HG02623 (cell line): ENCODE results near the gene SC5D.

Experiments
- ATAC-seq: cut with Tn5 transposase; IDR thresholded peaks from one replicate; pipeline ENCODE4 v1.9.1; 2021; ENCODE audit warnings: moderate library complexity; ENCODE audit not compliant: unreplicated experiment

Gene SC5D, protein sequence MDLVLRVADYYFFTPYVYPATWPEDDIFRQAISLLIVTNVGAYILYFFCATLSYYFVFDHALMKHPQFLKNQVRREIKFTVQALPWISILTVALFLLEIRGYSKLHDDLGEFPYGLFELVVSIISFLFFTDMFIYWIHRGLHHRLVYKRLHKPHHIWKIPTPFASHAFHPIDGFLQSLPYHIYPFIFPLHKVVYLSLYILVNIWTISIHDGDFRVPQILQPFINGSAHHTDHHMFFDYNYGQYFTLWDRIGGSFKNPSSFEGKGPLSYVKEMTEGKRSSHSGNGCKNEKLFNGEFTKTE

DNA sequence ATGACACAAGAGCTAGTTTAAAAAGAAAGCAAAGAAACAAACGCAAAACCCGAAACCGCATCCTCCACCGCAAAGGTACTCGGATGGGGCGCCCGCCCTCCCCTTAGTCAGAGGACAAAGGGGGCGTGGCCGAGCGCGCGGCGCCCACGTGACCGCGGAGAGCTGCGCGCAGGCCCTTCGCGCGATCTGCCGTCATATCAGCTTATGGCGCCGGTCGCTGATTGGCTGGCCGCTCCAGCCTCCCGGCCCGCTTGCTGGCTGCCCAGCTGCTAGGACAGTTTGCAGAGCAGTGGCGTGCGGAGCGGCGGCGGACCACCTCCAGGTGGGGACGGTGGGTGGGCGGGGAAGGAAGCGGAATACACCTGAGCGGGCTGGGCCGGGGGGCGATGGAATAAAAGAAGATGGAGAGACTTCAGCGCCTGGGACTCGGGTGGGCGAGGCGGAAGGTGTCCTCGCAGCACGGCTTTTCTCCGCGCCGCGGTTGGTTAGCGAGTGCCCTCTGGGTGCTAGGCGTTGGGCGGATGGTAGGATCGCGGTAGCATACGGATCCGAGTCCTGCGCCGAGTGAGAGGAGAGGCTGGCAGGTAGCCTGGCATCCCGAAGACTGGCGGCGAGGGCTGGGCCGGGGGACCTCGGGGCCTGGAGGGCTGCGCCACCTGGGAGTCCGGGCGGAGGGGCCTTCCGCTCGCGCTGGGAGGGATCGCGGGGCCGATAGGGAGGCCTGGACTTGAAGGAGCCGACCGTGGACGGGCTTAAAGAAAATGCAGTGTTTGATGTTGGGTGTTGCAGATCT, at the start of gene SC5D:
TSS of gene SC5D (plus strand) at position 277 of the 793 bp plus-strand sequence. CDS start 10,605 bp downstream, outside the sequence.
- peak; percentile 94 for ATAC-seq

DNA sequence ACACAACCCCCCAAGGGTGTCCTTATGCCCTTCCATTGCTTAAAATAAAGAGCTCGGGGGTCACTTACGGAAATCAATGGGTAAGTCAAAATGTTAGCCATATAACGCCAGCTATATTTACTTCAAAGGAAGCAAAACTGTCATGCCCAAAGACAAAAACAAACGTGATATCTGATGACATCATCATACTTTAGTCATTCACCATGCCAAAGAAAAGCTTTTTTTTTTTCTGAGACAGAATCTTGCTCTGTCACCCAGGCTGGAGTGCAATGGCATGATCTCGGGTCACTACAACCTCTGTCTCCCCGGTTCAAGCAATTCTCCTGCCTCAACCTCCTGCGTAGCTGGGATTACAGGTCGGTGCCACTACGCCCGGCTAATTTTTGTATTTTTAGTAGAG, 47.7 kb upstream of the SC5D start:
- ATAC-seq, result no peak

DNA sequence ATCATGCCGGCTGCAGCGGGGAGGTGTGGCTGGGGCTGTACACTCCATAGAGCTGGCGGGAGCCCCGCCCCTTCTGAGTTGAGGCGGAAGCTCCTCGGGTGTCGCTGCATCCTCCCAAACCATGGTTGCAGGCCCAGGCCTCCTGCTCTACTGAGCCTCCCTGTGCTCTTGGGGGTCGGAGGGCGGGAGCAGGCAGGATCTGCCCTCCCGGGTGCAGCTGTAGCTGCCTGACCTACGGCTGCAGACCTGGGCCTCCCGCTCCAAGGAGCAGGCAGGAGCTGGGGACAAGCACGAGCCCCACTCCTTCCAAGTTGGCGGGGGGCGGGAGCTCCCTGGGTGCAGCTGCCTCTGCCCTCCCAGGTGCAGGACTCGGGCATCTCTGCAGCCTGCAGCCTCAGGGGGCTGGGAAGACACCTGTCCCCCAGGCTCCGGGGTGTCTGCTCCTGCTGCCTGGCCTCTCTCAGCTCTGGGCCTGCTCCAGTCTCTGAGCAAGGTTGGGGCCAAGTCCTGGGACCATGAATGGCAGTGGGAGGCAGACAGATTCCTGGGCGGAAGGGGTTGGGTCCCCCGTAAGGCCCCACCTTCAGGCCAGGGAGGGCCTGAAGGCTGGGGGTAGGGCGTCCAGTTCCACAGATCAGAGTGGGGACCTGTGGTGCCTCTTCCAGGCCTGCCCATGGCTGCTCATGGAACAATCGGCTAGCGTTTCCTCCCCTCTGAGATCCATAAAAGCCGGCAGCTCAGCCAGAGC, 46.4 kb upstream of the SC5D start:
- ATAC-seq, result no peak

DNA sequence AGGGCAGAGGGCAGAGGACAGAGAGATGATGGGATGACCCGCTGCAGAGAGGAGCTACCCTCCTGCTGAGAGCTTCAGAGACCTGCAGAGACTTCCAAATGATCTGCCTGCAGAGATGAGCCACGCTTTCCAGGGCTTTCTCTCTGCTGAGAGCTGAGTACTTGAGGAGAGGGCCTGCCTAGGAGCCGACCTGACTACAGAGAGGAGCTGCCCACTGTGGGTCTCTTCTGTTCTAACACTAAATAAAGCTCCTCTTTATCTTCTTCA, 45.9 kb upstream of the SC5D start:
- no peak for ATAC-seq

DNA sequence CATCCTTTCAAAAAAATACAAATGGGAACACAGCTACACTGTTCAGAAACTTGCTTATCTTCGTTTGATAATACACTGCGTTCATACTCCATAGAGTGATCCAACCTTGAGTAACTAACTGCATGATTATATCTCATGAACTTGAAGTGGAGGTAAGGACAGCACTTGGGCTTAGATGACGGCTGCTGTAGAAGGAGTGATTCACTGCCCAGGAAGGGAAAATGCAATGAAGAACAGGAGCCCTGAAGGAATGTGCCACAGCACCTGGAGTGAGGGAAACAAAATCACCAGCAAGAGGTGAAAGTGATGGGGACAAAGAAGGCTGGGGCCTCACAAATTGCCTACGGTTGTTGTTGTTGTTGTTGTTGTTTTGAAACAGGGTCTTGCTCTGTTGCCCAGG, 44.1 kb upstream of the SC5D start:
- no peak for ATAC-seq

DNA sequence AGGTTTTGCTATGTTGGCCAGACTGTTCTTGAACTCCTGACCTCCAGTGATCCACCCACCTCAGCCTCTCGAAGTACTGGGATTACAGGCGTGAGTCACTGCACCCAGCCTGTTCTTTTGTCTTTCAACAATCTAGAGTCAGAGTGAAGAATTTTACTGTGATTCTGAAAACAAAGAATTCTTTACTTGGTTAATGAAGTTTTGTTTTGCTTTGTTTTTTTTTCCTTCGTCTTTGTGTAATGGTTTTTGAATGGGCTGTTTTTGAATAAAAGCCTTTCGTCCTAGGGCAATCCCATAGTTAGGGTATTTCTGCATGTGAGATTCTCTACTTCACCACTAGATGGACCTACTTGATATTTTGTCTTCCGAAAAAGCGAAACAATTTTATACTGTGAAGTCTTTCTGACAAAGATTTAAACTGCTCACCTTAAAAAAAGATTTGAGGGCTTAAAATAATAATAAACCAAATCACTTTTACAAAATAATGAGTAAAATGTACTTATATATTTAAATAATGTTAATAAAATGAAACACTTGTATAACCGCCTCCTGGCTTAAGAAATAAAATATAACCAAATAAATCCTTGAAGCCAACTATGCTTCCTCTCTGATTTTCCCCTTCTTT, 43.4 kb upstream of the SC5D start:
- ATAC-seq, result no peak

DNA sequence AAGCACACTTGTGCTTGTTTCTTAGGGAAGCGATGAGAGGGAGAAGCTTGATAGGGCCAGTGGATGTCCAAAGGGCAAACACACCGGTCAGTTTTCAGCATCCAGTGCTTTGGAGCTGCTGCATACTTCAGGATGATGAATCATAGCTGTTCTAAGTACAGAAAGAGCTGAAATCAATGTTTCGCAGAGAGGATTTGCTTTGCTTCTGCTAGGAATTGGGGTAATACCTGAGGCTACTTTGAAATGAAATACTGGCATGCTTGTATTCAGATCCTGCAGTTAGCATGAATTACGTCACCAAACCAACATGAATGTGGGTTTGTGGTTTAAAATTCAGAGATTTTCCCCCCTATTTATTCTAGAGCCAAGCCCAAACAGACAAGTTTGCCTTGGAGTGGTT, 41.7 kb upstream of the SC5D start:
- ATAC-seq, result no peak

DNA sequence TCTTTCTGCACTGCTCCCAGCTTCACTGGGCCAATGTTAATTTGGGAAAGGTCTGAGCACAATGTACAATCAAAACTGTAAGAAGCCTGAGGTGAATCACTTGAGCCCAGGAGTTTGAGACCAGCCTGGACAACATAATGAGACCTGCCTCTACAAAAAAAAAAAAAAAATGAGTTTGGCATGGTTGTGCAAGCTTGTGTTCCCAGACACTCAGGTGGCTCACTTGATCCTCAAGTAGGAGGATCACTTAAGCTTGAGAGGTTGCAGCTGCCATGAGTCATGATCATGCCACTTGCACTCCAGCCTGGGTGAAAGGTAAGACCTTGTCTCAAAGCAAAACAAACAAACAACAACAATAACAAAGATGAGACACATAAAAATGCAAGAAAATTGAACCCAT, 38.6 kb upstream of the SC5D start:
- no peak for ATAC-seq

DNA sequence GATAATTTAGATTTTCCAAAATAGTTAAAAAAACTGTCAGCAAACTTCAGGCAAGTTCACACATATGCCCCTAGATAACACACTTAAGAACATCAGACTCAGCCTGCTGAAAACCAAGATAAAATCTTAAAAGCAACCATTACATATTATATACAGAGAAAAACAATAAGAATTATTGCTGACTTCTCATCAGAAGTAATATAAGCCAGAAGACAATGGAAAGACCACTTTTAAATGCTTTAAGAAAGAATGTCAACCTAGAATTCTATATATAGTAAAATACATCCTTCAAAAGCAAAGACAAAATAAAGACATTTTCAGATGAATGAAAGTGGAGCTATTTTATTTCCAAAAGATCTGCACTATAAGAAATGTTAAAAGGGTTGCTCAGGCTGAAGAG, 37.8 kb upstream of the SC5D start:
- ATAC-seq, result no peak

DNA sequence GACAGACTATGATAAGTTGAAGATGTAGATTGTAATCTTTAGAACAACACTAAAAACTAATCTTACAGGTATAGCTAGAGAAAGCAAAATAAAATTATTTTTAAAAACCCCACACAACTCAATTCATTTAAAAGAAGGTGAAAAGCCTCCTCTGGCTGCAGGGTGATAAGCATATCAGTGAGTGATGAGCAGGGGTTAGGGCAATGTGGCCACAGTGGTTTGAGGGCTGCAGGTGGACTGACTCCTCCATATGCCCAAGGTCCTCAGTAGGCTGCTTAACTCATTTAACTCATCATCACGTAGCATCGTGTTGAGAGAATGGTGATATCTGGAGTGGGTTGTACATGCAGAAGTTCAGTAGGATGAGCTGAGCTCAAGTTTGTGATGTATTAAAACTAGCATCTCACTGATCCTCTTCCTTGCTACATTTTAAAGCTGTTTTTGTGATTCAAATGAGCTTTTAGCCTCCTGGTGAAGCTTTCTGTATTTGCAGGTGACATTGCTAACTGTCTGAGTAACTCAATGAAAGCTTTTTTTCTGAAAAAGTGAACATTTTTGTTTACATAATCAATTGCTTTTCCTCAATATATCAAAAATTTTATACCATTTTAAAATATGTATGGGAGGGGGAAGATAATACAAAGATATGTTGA, 37.0 kb upstream of the SC5D start:
- ATAC-seq, result no peak

DNA sequence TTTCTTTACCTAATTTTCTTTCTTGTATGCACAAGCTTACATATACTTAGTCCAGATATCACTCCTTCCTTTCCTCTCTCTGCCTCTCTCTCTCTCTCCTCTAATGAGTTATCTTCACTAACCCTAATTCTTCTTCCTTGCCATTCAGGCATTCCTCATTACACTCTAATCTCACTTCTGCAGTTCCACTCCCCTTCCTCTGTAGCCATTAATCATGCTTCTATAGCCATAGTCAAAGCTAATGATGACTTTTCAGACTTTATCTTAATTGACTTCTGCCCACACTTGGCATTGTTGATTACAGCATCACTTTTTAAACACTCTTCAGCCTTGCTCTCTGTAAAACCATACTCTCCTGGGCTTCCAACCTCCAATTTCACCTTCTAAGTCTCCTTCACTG, 35.3 kb upstream of the SC5D start:
- ATAC-seq, result no peak

DNA sequence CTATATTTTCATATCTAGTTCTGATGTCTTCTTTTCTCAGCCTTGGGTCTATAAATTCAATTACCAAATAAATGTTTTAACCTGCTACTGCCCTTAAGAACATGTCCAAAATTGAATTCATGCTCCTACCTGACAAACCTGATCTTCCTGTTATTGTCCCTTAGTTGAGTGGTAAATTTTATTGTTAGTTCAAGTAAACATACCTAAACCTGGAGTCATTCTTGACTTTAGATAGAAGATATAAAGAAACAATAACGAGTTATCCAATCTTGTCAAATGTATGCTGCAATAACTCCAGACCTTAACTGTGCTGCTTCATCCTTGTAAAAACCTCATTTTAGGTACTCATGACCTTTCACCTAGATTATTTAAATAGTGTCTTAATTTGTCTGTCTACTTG, 34.6 kb upstream of the SC5D start:
- no peak for ATAC-seq

DNA sequence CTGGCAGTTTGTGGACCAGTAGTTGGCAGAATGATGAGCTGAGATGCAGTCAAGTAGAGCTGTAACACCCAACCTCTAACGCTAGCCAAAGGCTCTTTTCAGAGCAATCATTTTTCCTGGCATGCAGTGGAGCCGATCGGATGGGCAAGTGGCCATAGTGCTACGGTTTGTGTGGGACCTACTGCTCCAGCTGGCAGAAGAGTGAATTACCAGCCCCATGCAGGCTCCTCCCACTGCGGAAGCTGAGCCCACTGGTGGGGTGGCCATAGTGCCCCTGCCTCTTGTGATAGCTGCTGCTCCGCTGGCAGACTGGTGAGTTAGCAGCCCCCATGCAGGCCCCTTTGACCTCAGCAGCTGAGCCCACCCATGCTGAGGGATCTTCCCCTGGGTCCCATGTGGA, 27.0 kb upstream of the SC5D start:
- ATAC-seq, result no peak

DNA sequence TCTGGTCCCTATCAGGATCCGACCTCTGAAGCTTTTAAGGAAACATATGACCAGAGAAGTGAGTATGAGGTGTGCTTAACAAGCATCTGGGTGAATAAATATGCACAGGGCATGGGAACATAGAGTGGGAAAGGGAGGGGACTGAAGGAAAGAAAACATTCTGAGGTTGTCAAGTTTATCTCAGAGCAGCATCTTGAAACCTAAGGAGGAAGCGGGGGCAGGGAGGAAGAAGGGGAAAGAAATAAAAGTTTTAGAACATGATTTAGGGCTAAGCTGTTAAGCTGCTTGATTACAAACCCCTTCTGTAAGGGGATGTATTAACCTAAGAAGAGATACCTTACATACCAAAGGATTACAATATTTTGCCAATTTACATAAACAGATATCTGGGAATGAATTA, 24.0 kb upstream of the SC5D start:
- ATAC-seq, result no peak

DNA sequence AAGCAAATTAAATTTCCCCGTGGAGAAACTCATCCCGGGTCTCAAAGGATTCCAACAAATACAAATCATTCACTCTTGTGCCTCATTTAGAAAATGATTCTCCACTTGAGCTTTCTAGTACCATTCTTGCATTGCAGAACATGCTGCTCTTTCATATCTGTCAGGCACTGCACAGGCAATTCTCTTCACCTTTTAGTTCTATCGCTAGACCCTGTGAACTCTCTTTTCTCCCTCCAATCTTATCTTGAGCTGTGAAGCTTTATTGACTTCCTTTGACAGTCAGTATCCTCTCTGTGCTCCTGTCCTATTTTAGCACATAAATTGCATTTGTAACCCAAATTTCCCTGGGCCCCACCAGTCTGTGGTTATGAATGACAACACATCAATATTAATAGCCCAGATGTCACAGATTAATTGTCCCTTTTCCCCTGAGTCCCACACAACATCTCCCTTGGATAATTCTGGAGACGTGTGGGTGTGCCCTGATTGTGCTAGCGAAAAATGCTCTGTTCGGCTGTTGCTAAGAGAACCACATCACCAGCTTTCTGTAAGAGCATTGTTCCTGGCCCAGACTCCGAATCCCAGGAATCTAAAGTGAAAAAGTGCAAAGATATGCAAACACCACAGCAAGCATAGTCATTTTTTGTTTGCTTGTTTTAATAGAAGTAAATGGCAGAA, 22.4 kb upstream of the SC5D start:
- no peak for ATAC-seq

DNA sequence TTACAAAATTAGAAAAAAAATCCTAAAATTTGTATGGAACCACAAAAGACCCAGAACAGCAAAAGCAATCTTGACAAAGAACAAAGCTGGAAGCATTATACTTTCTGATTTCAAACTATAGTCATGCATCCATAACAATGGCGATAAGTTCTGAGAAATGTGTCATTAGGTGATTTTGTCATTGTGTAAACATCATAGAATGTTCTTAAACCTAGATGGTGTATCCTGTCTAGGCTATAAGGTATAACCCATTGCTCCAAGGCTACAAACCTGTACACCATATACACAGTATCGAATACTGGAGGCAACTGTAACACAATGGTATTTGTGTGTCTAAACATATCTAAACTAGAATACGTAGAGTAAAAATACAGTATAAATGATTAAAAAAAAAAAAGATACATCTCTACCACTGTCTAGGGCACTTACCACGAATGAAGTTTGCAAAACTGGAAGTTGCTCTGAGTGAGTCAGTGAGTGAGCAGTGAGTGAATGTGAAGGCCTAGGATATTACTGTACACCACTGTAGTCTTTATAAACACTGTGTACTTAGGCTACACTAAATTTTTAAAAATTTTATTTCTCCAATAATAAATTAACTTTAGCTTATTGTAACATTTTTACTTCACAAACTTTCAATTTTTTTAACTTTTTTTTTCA, 18.1 kb upstream of the SC5D start:
- no peak for ATAC-seq

DNA sequence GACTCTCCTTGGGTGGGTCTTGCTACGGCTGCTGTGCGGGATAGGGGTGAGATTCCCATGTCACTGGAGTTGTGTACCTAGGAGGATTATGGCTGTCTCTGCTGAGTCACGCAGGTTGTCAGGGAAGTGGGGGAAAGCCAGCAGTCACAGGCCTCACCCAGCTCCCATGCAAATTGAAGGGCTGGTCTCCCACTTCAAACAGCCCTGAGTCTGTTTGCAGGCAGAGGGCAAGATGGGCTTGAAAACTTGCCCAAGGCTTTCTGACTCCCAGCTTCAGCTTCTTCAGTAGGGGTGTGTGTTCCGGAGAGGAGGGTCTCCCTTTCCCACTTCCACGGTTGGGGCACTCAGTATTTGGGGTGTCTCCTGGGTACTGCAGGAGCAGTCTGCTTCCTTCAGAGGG, 10.9 kb upstream of the SC5D start:
- ATAC-seq, result no peak

DNA sequence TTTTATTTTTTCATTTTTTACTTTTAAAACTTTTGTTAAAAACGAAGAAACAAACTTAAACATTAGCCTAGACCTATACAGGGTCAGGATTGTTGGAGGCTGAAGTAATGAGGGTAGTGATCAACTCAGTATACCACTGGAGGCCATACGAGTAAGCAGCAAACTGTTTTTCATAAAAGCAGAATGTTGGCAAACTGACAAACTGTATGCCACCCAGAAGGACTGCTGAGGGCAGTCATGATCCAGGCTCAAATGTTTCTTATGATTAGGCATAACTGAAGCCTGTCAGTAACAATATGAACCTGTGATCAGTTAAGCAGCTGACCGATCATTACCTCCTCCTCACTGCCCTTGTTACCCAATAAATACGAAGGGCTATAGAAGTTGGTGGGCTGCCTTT, 10.2 kb upstream of the SC5D start:
- ATAC-seq, result no peak

DNA sequence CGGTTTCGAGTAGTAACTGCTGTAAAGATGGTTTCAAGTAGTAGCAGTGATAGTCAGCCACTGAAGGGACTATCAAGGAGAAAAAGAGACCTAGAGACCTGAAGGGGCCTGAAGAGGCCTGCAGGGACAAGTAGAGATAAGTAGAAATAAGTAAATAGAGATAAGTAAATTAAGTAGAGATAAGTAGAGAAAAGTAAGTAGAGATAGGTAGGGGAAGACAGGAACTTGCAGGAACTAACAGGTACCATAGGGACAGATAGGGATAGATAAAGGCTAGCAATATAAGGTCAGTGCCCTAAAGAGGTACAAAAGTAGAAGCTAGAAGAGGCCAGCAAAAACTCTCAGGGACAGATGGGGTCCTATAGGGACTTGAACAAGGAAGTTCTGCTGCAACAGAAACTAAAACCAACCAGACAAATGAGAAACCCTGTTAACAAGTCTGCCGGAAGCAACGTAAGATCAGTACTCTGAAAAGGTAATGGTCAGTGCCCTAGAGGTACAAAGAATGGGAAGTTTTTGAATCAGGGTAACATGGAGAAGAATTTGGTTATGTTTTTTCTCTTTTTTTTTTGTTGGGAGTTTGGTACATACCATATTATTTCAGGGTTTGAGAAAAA, 9.6 kb upstream of the SC5D start:
- ATAC-seq, result no peak

DNA sequence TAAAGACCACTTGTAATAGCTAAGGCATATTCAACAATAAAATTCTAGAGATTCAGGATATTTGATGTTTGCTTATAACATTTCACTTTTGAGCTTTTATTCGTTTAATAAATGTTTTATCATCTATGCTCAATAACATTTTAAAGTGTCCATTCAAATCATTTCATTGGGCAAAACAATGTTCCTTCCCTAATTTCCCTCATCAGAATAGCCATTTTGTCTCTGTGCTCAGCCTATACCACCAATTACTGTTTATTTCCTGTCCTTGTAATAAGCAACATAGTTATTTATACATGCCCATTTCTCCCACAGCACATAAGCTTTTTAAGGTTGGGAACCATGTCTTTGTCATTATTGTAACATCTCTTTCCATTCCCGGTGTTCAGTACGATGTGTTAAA, 1.3 kb upstream of the SC5D start:
- ATAC-seq, result no peak
